Measurements from ENCODE around the gene LSAMP. TPM values are rescaled to one million over a fixed set of nuclear protein-coding genes. Genes with fewer than 3 reads are reported as not detected.

The LSAMP gene
- total and polyA plus RNA-seq, 9 of the 15 experiments (the other 6 are each of a cell fraction or from before 2014, with no cell fraction given) = 0.09 to 0.11 TPM; not detected in 7

DNA sequence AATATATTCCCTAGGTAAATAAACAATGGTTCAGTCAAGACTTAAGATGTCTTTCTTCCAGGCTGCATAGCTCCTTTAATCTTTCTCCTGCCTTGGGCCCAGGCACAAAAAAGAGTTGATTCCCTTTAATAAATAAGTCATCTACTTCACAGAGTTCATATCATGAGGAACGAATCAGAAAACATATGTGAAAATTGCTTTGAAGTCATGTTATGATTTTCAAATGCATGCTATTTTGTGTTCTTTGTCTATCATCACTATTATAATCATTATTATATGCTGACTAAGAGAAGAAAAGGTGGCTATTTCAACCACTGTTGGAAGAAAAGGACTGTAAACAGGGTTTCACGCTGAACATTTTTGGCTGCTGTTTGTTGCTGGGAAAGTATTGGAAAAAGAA is 70.4 kb downstream of the LSAMP start:
- DNase-seq (ENCODE audit: extremely low read depth in 1 of 4, low spot score in 3 of 4) (no peak), ATAC-seq (no peak), FAIRE-seq (no peak)
- no peaks in the 10 kb centered on the region for H3K79me2 ChIP-seq (ENCODE audit: control insufficient read depth, insufficient read depth, low read length)
- CTCF ChIA-PET (ENCODE audit: low intra/inter-chr PET ratio) = interaction anchor here (0.6 kb wide), 1 partner anchor 30 kb away, joined by 3 read pairs; no protein-coding TSS in a partner anchor
- H4K20me1 ChIP-seq (replicated peaks; ENCODE audit: control insufficient read depth, insufficient read depth, low read length) = no peaks in the 10 kb centered on the region
- H3K9ac ChIP-seq (ENCODE audit: insufficient read depth in 1 of 2, low read depth in 2 of 2, low read length in 2 of 2) = no peak overlapping the region
- H3K36me3 ChIP-seq (ENCODE audit: control insufficient read depth, insufficient read depth, low read length) = no peaks in the 10 kb centered on the region
- no peaks in the 10 kb centered on the region for H3K27me3 ChIP-seq (ENCODE audit: control insufficient read depth in 2 of 2, insufficient read depth in 2 of 2, low read length in 2 of 2)
- in situ Hi-C loops (cut with MboI) = no loop called here
- no peak overlapping the region for H3K27ac ChIP-seq (ENCODE audit: extremely low read depth, low read depth, low read length)
- intact Hi-C loops (cut with micrococcal nuclease) = no loop called here
- no peak overlapping the region for H3K4me2 ChIP-seq (ENCODE audit: insufficient read depth, low read length)
- TF ChIP-seq EGR1 (conservative IDR thresholded peaks at IDR 0.05) (no peak), MTF1 (CRISPR knock-in tag; IDR thresholded peaks at IDR 0.05; ENCODE audit: borderline replicate concordance) (no peak), ZNF165 (CRISPR knock-in tag; IDR thresholded peaks at IDR 0.05; ENCODE audit: borderline replicate concordance) (no peak), ZFX (CRISPR knock-in tag; IDR thresholded peaks at IDR 0.05) (no peak), CHD4 (IDR thresholded peaks at IDR 0.05; ENCODE audit: insufficient read depth, insufficient replicate concordance, low read depth, low read length, poor library complexity, severe bottlenecking) (no peak), ILF3 (IDR thresholded peaks at IDR 0.05; ENCODE audit: borderline replicate concordance) (no peak), ZNF445 (CRISPR knock-in tag; IDR thresholded peaks at IDR 0.05; ENCODE audit: low read depth) (no peak), TAF9B (IDR thresholded peaks at IDR 0.05; ENCODE audit: partially characterized antibody) (no peak), EHMT2 (IDR thresholded peaks at IDR 0.05) (no peak), ZNF354B (CRISPR knock-in tag; IDR thresholded peaks at IDR 0.05) (no peak), TFAM (CRISPR knock-in tag; conservative IDR thresholded peaks at IDR 0.05) (no peak), SIN3B (IDR thresholded peaks at IDR 0.05; ENCODE audit: low read depth) (no peak), NFRKB (IDR thresholded peaks at IDR 0.05; ENCODE audit: low read depth) (no peak), GABPA (tag; conservative IDR thresholded peaks at IDR 0.05; ENCODE audit: low read depth) (no peak)
- TF ChIP-seq, protein P1, sequence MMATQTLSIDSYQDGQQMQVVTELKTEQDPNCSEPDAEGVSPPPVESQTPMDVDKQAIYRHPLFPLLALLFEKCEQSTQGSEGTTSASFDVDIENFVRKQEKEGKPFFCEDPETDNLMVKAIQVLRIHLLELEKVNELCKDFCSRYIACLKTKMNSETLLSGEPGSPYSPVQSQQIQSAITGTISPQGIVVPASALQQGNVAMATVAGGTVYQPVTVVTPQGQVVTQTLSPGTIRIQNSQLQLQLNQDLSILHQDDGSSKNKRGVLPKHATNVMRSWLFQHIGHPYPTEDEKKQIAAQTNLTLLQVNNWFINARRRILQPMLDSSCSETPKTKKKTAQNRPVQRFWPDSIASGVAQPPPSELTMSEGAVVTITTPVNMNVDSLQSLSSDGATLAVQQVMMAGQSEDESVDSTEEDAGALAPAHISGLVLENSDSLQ (IDR thresholded peaks at IDR 0.05) = no peak
- TF ChIP-seq, protein P2, sequence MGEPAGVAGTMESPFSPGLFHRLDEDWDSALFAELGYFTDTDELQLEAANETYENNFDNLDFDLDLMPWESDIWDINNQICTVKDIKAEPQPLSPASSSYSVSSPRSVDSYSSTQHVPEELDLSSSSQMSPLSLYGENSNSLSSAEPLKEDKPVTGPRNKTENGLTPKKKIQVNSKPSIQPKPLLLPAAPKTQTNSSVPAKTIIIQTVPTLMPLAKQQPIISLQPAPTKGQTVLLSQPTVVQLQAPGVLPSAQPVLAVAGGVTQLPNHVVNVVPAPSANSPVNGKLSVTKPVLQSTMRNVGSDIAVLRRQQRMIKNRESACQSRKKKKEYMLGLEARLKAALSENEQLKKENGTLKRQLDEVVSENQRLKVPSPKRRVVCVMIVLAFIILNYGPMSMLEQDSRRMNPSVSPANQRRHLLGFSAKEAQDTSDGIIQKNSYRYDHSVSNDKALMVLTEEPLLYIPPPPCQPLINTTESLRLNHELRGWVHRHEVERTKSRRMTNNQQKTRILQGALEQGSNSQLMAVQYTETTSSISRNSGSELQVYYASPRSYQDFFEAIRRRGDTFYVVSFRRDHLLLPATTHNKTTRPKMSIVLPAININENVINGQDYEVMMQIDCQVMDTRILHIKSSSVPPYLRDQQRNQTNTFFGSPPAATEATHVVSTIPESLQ (CRISPR knock-in tag; IDR thresholded peaks at IDR 0.05) = no peak
- no peak overlapping the region for H2AFZ ChIP-seq (ENCODE audit: low read depth, low read length)
- POLR2A ChIA-PET = no interaction called here
- no peak overlapping the region for H3K4me3 ChIP-seq
- no TSS peak for BruUV-seq (replicated peaks)
- no peaks in the 10 kb centered on the region for H3K9me1 ChIP-seq (ENCODE audit: control insufficient read depth, insufficient read depth, low read length)
- 0% methylated on average over 2 of the region's 2 CpGs for WGBS (ENCODE audit: insufficient coverage, low coverage, missing lambda C conversion rate)
- H3K9me3 ChIP-seq (replicated peaks; ENCODE audit: control insufficient read depth, insufficient read depth, low read depth, low read length) = no peaks in the 10 kb centered on the region
- H3K4me1 ChIP-seq (replicated peaks in 1 of 2; ENCODE audit: control insufficient read depth in 2 of 2, insufficient read depth in 2 of 2, low read length in 2 of 2) = no peaks in the 10 kb centered on the region
